Epithelial cell of alveolus of lung (primary cell): Measurements from ENCODE around the gene SLC4A11. TPM values are rescaled to one million over a fixed set of nuclear protein-coding genes. Genes with fewer than 3 reads are reported as not detected.

Source experiments
- total RNA-seq: library from RNA; depleted of rRNA; stranded (reverse); fragments of >200 nt; gene quantifications from 2 replicates; pipeline ENCODE4 v1.2.1, GENCODE V29; 2015

Gene SLC4A11
- 0.72 and 0.78 TPM in 2 replicates for total RNA-seq

DNA sequence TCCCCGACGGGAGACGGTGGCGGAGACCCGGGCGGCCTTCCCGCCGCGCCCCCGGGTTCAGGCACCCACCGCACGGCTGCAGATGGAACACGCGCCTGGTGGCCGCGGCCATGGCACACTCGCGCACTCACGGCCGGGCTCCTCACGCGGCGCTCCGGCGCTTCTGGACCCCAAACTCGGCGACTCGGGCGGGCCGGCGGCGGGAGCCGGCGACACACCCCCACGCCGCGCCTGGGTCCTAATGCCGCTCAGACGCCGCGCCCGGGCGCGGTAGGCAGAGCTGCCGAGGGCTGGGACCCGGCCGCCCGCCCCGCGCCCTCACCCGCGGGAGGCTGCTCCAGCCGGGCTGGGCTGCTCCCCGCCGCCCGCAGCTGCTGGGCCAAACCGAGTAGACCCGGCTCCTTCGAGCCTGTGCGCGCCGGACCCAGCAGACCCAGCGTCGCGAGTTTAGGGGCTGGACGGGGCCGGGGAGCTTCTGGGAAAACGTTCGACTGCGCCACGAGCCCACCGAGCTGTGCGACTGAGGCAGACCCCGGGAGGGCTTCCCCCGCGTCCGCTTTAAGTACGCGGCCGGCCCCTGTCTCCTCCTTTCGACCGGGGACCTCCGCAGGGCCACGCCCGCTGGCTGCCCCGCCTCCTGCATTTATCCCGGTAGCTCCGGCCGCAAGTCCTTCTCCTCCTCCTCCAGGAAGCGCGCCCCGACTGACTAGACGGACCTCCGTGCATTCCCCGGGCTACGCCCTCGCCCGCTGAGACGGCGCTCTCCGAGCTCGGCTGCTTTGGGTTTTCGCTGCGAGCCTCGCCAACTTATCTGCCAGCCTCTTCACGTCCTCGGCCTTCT lies at the start of gene SLC4A11:
Gene SLC4A11 (minus strand): TSS at position 165 of the 841 bp plus-strand sequence. CDS start 53 bp downstream, at position 112.

DNA sequence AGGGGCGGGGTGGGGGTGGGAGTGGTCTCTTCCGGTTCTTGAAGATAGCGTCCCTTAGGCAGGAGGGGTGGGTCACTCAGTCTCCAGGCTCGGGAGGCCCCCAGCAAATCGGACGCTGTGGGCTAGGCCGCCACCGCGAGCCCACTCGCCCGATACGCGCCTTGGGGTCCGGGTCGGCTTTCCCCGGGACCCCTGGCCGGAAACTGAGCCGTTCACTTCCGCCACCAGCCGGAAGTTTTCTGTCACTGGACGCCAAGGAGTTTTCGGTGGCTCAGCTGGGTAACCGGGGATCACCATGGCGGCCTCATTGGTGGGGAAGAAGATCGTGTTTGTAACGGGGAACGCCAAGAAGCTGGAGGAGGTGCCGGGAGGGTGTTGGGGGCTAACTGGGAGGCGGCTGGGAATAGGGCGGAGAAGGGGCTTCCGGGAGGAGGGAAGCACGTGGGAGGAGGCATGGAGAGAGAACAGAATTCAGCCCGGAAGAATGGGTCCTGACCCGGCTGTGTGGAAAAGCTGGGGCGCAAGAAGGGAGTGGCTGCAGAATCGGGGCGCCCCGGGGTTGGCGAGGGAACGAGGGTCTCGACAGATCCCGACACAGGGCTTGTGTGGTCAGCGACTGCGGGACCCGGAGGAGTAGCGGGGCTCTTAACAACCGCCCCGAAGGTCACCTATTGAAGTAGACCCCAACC lies 29.6 kb downstream of the SLC4A11 start, which contains the start of gene ITPA:
Gene ITPA (plus strand): TSS at position 242 of the 689 bp plus-strand sequence. CDS start 54 bp downstream, at position 296.

DNA sequence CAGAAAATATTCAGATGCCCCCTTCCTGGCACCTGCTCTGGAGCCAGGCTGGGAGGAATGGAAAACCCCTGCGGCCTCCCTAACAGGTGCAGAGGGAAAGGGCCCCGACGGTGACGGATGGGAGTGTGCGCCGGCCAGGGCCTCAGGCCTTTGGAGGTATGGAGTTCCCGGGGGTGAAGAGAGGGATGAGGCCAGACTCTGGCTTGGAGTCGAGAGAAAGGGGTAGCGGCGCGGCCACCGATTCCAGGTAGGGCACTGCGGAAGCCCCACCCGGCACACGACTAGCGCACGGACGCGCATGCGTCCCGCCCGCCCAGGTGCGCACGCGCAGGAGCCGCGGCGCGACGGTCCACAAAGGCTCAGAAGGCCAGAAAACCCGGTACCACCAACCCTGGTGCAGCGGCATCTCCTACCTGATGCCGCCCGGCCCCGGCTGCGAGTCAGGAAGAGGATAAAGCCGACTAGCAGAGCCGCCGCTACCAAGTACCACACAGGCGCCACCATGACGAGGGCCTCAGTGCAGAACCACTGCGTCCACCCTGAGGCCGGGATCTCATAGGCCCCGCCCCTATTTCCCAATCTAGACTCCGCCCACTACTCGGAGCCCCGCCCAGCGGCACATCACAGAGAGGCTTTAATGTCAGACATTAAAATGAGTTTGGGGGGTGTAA lies 34.7 kb downstream of the SLC4A11 start, which contains the start of gene DDRGK1:
Gene DDRGK1 (minus strand): TSS at position 559 of the 671 bp plus-strand sequence. CDS start 55 bp downstream, at position 504.

Other genes starting within 250 kb of the SLC4A11 start
- gene GNRH2, start 195.6 kb downstream of the SLC4A11 start, total RNA-seq, result not detected in 2 replicates
- 57.5 and 59.6 TPM in 2 replicates for gene MRPS26, start 193.1 kb downstream of the SLC4A11 start, total RNA-seq
- not detected in 2 replicates for gene OXT, start 167.6 kb downstream of the SLC4A11 start, total RNA-seq
- gene AVP, start 154.5 kb downstream of the SLC4A11 start, total RNA-seq, result not detected in 2 replicates
- 12.3 and 17.0 TPM in 2 replicates for gene FASTKD5, start 79.3 kb downstream of the SLC4A11 start, total RNA-seq
- 3.8 and 4.3 TPM in 2 replicates for gene UBOX5, start 79.3 kb downstream of the SLC4A11 start, total RNA-seq
- 1.8 and 4.0 TPM in 2 replicates for gene LZTS3, start 65.6 kb downstream of the SLC4A11 start, total RNA-seq
- gene DDRGK1, start 34.5 kb downstream of the SLC4A11 start, total RNA-seq, result 34.6 and 73.9 TPM in 2 replicates
- 43.6 and 75.8 TPM in 2 replicates for gene ITPA, start 29.7 kb downstream of the SLC4A11 start, total RNA-seq
- 6.5 and 11.3 TPM in 2 replicates for gene DNAAF9, start 168.5 kb upstream of the SLC4A11 start, total RNA-seq
- gene ATRN, start 231.8 kb upstream of the SLC4A11 start, total RNA-seq, result 26.8 and 38.3 TPM in 2 replicates